ENCODE results near the gene HDHD5. TPM values are rescaled to one million over a fixed set of nuclear protein-coding genes. Genes with fewer than 3 reads are reported as not detected.
A peak's percentile ranks its signal among the peaks of the same experiment; 100 is the strongest.

Gene HDHD5
- total RNA-seq, 6 experiments from 2014 or later, result 19.4 to 44.5 (median 30.2) TPM

DNA sequence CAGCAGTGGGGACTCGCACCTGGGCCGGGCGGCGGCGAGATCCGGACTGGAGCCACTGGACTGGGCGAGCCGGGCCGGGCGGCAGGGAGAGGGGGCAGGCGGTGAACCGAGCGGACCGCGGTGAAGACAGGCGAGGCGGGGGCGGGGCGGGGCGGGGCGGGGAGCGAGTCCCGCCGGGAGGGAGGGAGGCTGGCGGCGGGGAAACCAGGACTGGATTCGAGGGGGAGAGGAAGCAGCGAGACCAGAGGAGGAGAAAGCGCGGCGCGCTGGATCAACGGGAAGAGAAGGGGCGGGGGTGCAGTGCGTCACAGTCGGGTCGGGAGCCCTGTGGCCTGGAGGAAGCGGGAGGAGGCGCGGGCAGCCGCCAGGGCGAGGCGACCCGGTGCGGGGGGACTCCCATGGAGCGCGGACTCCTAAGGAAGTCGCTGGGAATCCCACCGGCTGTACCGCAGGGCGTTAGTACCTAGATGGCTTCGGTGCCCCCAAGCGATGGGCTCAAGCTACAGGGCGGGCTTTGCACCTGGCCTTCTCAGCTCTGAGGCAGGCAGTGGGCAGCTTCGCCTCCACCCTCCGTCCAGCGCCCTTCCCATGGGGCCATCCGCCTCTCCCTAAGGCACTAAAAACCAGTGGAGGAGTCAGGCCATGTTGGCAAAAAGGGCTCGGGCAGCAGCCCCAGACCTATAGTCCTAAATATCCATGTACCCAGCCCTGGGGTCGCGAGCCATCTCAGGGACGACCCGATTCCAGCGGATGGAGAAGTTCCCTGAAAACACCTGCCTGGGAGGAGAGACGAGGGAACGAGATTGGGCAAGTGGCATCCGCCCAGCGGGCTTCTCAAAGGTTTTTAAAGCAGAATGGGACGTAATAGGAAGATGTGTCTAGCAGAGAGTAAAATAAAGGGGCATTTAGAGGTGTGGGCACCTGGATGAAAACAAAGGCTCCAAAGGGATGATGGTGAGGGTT lies 37.6 kb downstream of the HDHD5 start, which contains the start of gene TMEM121B:
Gene TMEM121B (minus strand): TSS at position 128 of the 963 bp plus-strand sequence. CDS start 233 bp downstream, outside the sequence.
- intact Hi-C loops (cut with DNase I), result no loop called here
- WGBS (ENCODE audit: insufficient coverage, low coverage, low lambda C conversion rate, missing lambda C conversion rate), result 13% methylated on average over 31 of the region's 69 CpGs
- TF ChIP-seq POLR2A (IDR thresholded peaks at IDR 0.05), result no peak
- TF ChIP-seq, protein P1, sequence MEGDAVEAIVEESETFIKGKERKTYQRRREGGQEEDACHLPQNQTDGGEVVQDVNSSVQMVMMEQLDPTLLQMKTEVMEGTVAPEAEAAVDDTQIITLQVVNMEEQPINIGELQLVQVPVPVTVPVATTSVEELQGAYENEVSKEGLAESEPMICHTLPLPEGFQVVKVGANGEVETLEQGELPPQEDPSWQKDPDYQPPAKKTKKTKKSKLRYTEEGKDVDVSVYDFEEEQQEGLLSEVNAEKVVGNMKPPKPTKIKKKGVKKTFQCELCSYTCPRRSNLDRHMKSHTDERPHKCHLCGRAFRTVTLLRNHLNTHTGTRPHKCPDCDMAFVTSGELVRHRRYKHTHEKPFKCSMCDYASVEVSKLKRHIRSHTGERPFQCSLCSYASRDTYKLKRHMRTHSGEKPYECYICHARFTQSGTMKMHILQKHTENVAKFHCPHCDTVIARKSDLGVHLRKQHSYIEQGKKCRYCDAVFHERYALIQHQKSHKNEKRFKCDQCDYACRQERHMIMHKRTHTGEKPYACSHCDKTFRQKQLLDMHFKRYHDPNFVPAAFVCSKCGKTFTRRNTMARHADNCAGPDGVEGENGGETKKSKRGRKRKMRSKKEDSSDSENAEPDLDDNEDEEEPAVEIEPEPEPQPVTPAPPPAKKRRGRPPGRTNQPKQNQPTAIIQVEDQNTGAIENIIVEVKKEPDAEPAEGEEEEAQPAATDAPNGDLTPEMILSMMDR (IDR thresholded peaks at IDR 0.05), result no peak
- Histone ChIP-seq H3K4me3 (peak within 1 kb of the TSS; percentile 38 to 48 (median 43)), H3K9me3 (no peaks in the 10 kb centered on the region), H3K27me3 (no peaks in the 10 kb centered on the region), H3K36me3 (no peaks in the 10 kb centered on the region), H3K4me1 (peaks cover 0 to 3% (median 0%) of the 10 kb centered on the region in 4 donors), H3K27ac (no peak within 1 kb of the TSS)
- DNase-seq (peak in 2 of 3 donors; percentile 67 to 74), ATAC-seq (peak; percentile 35 to 70 (median 48))

- TF ChIP-seq POLR2A (IDR thresholded peaks at IDR 0.05), result no peak
- TF ChIP-seq, protein P1 (IDR thresholded peaks at IDR 0.05), result no peak
- Histone ChIP-seq H3K4me3 (peak overlapping the region; percentile 38 to 48 (median 43)), H3K9me3 (no peaks in the 10 kb centered on the region), H3K27ac (no peak overlapping the region), H3K36me3 (no peaks in the 10 kb centered on the region), H3K27me3 (no peaks in the 10 kb centered on the region), H3K4me1 (peaks cover 0 to 3% (median 0%) of the 10 kb centered on the region in 4 donors)
- ATAC-seq (no peak), DNase-seq (no peak)
- WGBS (ENCODE audit: insufficient coverage, low coverage, low lambda C conversion rate, missing lambda C conversion rate), result no CpG with 5 or more reads among the region's 70 CpGs
- intact Hi-C loops (cut with DNase I), result no loop called here
Measured at GRCh38 chr22:17120711-17121232, 38.3 kb downstream of the HDHD5 start.

- 0% methylated on average over 3 of the region's 45 CpGs for WGBS (ENCODE audit: insufficient coverage, low coverage, low lambda C conversion rate, missing lambda C conversion rate)
- DNase-seq, result peak; percentile 73 to 76 (median 76)
- H3K36me3 ChIP-seq, result no peaks in the 10 kb centered on the region
- peaks cover 0 to 3% (median 0%) of the 10 kb centered on the region in 4 donors for H3K4me1 ChIP-seq
- H3K27me3 ChIP-seq, result no peaks in the 10 kb centered on the region
- ATAC-seq, result peak; percentile 65 to 75 (median 69)
- no peak overlapping the region for H3K4me3 ChIP-seq
- intact Hi-C loops (cut with DNase I), result no loop called here
- TF ChIP-seq, protein P1 (IDR thresholded peaks at IDR 0.05), result no peak
- no peak for TF ChIP-seq POLR2A (IDR thresholded peaks at IDR 0.05)
- H3K9me3 ChIP-seq, result no peaks in the 10 kb centered on the region
- H3K27ac ChIP-seq, result no peak overlapping the region
Measured at GRCh38 chr22:17120281-17120680, 38.8 kb downstream of the HDHD5 start.

GRCh38 chr22:17119481-17120202 lies 39.4 kb downstream of the HDHD5 start:
- ATAC-seq (peak; percentile 67 to 80 (median 69)), DNase-seq (peak in 2 of 3 donors; percentile 61 to 67)
- H3K36me3 ChIP-seq, result no peaks in the 10 kb centered on the region
- H3K9me3 ChIP-seq, result no peaks in the 10 kb centered on the region
- H3K4me3 ChIP-seq, result no peak overlapping the region
- WGBS (ENCODE audit: insufficient coverage, low coverage, low lambda C conversion rate, missing lambda C conversion rate), result 20% methylated on average over 1 of the region's 63 CpGs
- no peaks in the 10 kb centered on the region for H3K27me3 ChIP-seq
- no peak for TF ChIP-seq POLR2A (IDR thresholded peaks at IDR 0.05)
- TF ChIP-seq, protein P1 (IDR thresholded peaks at IDR 0.05), result peak; percentile 40 to 50 (median 44)
- no peak overlapping the region for H3K27ac ChIP-seq
- H3K4me1 ChIP-seq, result peaks cover 0 to 3% (median 0%) of the 10 kb centered on the region in 4 donors
- intact Hi-C loops (cut with DNase I), result no loop called here

Measured in right lobe of liver (tissue), 6 donors.